Measurements from ENCODE around the gene EBF3. TPM values are rescaled to one million over a fixed set of nuclear protein-coding genes. Genes with fewer than 3 reads are reported as not detected.

The EBF3 gene
- total RNA-seq, 1 experiment from 2014 or later, result 56.2 TPM

GRCh38 chr10:129944456-129944855 is 19.6 kb downstream of the EBF3 start:
- BruUV-seq (replicated peaks), result no TSS peak
- Histone ChIP-seq H3K27ac (ENCODE audit: low read depth, low read length, poor library complexity, severe bottlenecking) (peak overlapping the region; percentile 32), H3K9me3 (ENCODE audit: low read depth, low read length, poor library complexity, severe bottlenecking) (no peaks in the 10 kb centered on the region), H3K27me3 (replicated peaks; ENCODE audit: insufficient read depth, low read depth, low read length, poor library complexity) (no peaks in the 10 kb centered on the region), H3K4me3 (ENCODE audit: low read depth, low read length, poor library complexity, severe bottlenecking) (no peak overlapping the region), H3K36me3 (ENCODE audit: insufficient read depth, low read length, poor library complexity, severe bottlenecking) (peaks cover 32% of the 10 kb centered on the region), H3K4me1 (ENCODE audit: insufficient read depth, low read length, poor library complexity, severe bottlenecking) (peaks cover 36% of the 10 kb centered on the region)
- ChIA-PET CTCF (no interaction called here), POLR2A (ENCODE audit: low non-redundant PET) (no interaction called here)
- TF ChIP-seq EZH2 (IDR thresholded peaks at IDR 0.05; ENCODE audit: borderline replicate concordance, low read depth, low read length, poor library complexity, severe bottlenecking) (no peak), CTCF (conservative IDR thresholded peaks at IDR 0.05; ENCODE audit: low read depth, low read length) (no peak)
- intact Hi-C loops (cut with micrococcal nuclease; ENCODE audit: unreplicated experiment), result no loop called here
- DNase-seq (ENCODE audit: low spot score), result no peak

GRCh38 chr10:129942936-129943715 is 20.9 kb downstream of the EBF3 start:
- no TSS peak for BruUV-seq (replicated peaks)
- ChIA-PET POLR2A (ENCODE audit: low non-redundant PET) (interaction anchor here (0.8 kb wide), 1 partner anchor 83 kb away, joined by 6 read pairs; no protein-coding TSS in a partner anchor), CTCF (no interaction called here)
- H3K36me3 ChIP-seq (ENCODE audit: insufficient read depth, low read length, poor library complexity, severe bottlenecking), result peaks cover 37% of the 10 kb centered on the region
- intact Hi-C loops (cut with micrococcal nuclease; ENCODE audit: unreplicated experiment), result no loop called here
- no peak overlapping the region for H3K4me3 ChIP-seq (ENCODE audit: low read depth, low read length, poor library complexity, severe bottlenecking)
- no peaks in the 10 kb centered on the region for H3K27me3 ChIP-seq (replicated peaks; ENCODE audit: insufficient read depth, low read depth, low read length, poor library complexity)
- TF ChIP-seq EZH2 (IDR thresholded peaks at IDR 0.05; ENCODE audit: borderline replicate concordance, low read depth, low read length, poor library complexity, severe bottlenecking), result no peak
- TF ChIP-seq CTCF (conservative IDR thresholded peaks at IDR 0.05; ENCODE audit: low read depth, low read length), result no peak
- peaks cover 27% of the 10 kb centered on the region for H3K4me1 ChIP-seq (ENCODE audit: insufficient read depth, low read length, poor library complexity, severe bottlenecking)
- no peak for DNase-seq (ENCODE audit: low spot score)
- no peaks in the 10 kb centered on the region for H3K9me3 ChIP-seq (ENCODE audit: low read depth, low read length, poor library complexity, severe bottlenecking)
- peak overlapping the region; percentile 40 for H3K27ac ChIP-seq (ENCODE audit: low read depth, low read length, poor library complexity, severe bottlenecking)

GRCh38 chr10:129942391-129942790 is 21.7 kb downstream of the EBF3 start:
- Histone ChIP-seq H3K27me3 (replicated peaks; ENCODE audit: insufficient read depth, low read depth, low read length, poor library complexity) (no peaks in the 10 kb centered on the region), H3K9me3 (ENCODE audit: low read depth, low read length, poor library complexity, severe bottlenecking) (no peaks in the 10 kb centered on the region), H3K4me1 (ENCODE audit: insufficient read depth, low read length, poor library complexity, severe bottlenecking) (peaks cover 22% of the 10 kb centered on the region), H3K36me3 (ENCODE audit: insufficient read depth, low read length, poor library complexity, severe bottlenecking) (peaks cover 38% of the 10 kb centered on the region), H3K4me3 (ENCODE audit: low read depth, low read length, poor library complexity, severe bottlenecking) (no peak overlapping the region), H3K27ac (ENCODE audit: low read depth, low read length, poor library complexity, severe bottlenecking) (no peak overlapping the region)
- ChIA-PET CTCF (no interaction called here), POLR2A (ENCODE audit: low non-redundant PET) (no interaction called here)
- no peak for DNase-seq (ENCODE audit: low spot score)
- BruUV-seq (replicated peaks), result no TSS peak
- intact Hi-C loops (cut with micrococcal nuclease; ENCODE audit: unreplicated experiment), result no loop called here
- TF ChIP-seq CTCF (conservative IDR thresholded peaks at IDR 0.05; ENCODE audit: low read depth, low read length) (no peak), EZH2 (IDR thresholded peaks at IDR 0.05; ENCODE audit: borderline replicate concordance, low read depth, low read length, poor library complexity, severe bottlenecking) (no peak)

All from A673 (cell line).